ENCODE results near the gene UBE2K.
A peak's percentile ranks its signal among the peaks of the same experiment; 100 is the strongest.
"Not testable (repeated sequence)": the region's sequence is repeated elsewhere in the genome, so short reads cannot be mapped to it uniquely, and the experiment has no call there.

The UBE2K gene

GRCh38 chr4:39813033-39813432 is 115.1 kb downstream of the UBE2K start:
- not testable (repeated sequence) for H3K27me3 ChIP-seq (ENCODE audit: control insufficient read depth in 1 of 2, insufficient read depth in 1 of 2, low read length in 2 of 2); H3K4ac ChIP-seq (ENCODE audit: low read depth in 1 of 2, low read length in 2 of 2); H3K36me3 ChIP-seq (ENCODE audit: control insufficient read depth in 1 of 2, insufficient read depth in 2 of 2, low read depth in 1 of 2, low read length in 2 of 2); H3K9ac ChIP-seq (ENCODE audit: low read length); H2AK5ac ChIP-seq (ENCODE audit: low read length, severe bottlenecking); H3K4me3 ChIP-seq (ENCODE audit: insufficient read depth in 1 of 2, low read depth in 1 of 2, low read length in 2 of 2); H2BK5ac ChIP-seq (ENCODE audit: low read depth, low read length, poor library complexity, severe bottlenecking); H3K14ac ChIP-seq (ENCODE audit: low read length in 2 of 2); H2AFZ ChIP-seq (ENCODE audit: low read depth, low read length); H3K79me1 ChIP-seq (replicated peaks; ENCODE audit: low read length, poor library complexity, severe bottlenecking); H4K8ac ChIP-seq (ENCODE audit: low read length); H3K9me3 ChIP-seq (ENCODE audit: control insufficient read depth, low read length); DNase-seq; H2BK120ac ChIP-seq (ENCODE audit: low read depth, low read length); H2BK12ac ChIP-seq (ENCODE audit: low read length in 2 of 2); H2BK15ac ChIP-seq (ENCODE audit: low read depth, poor library complexity, severe bottlenecking); H4K91ac ChIP-seq (ENCODE audit: low read length); H3K27ac ChIP-seq (ENCODE audit: low read length, poor library complexity, severe bottlenecking); H3K23ac ChIP-seq (ENCODE audit: low read length in 2 of 2); H3K18ac ChIP-seq (ENCODE audit: low read depth in 1 of 2, low read length in 2 of 2); H3K4me2 ChIP-seq (ENCODE audit: low read length, poor library complexity, severe bottlenecking)
- peaks cover 16% of the 10 kb centered on the region for H3K4me1 ChIP-seq (ENCODE audit: control insufficient read depth, insufficient read depth, low read depth, low read length)
- WGBS: 0% methylated on average over 1 of the region's 1 CpG

- not testable (repeated sequence) for H2BK120ac ChIP-seq (ENCODE audit: low read depth, low read length); DNase-seq; H3K4me2 ChIP-seq (ENCODE audit: low read length, poor library complexity, severe bottlenecking); H3K9me3 ChIP-seq (ENCODE audit: control insufficient read depth, low read length); H4K91ac ChIP-seq (ENCODE audit: low read length); H3K14ac ChIP-seq (ENCODE audit: low read length in 2 of 2); H3K79me1 ChIP-seq (replicated peaks; ENCODE audit: low read length, poor library complexity, severe bottlenecking); H3K27me3 ChIP-seq (ENCODE audit: control insufficient read depth in 1 of 2, insufficient read depth in 1 of 2, low read length in 2 of 2); H3K4ac ChIP-seq (ENCODE audit: low read depth in 1 of 2, low read length in 2 of 2); H3K18ac ChIP-seq (ENCODE audit: low read depth in 1 of 2, low read length in 2 of 2); H2AFZ ChIP-seq (ENCODE audit: low read depth, low read length); H3K23ac ChIP-seq (ENCODE audit: low read length in 2 of 2); H3K9ac ChIP-seq (ENCODE audit: low read length); H3K27ac ChIP-seq (ENCODE audit: low read length, poor library complexity, severe bottlenecking); H2AK5ac ChIP-seq (ENCODE audit: low read length, severe bottlenecking); H2BK12ac ChIP-seq (ENCODE audit: low read length in 2 of 2); H2BK15ac ChIP-seq (ENCODE audit: low read depth, poor library complexity, severe bottlenecking); H2BK5ac ChIP-seq (ENCODE audit: low read depth, low read length, poor library complexity, severe bottlenecking); H4K8ac ChIP-seq (ENCODE audit: low read length); H3K4me3 ChIP-seq (ENCODE audit: insufficient read depth in 1 of 2, low read depth in 1 of 2, low read length in 2 of 2)
- peaks cover 0 to 12% of the 10 kb centered on the region in 2 experiments for H3K36me3 ChIP-seq (ENCODE audit: control insufficient read depth in 1 of 2, insufficient read depth in 2 of 2, low read depth in 1 of 2, low read length in 2 of 2)
- 41% methylated on average over 2 of the region's 2 CpGs for WGBS
- peaks cover 16% of the 10 kb centered on the region for H3K4me1 ChIP-seq (ENCODE audit: control insufficient read depth, insufficient read depth, low read depth, low read length)
These were observed 115.8 kb downstream of the UBE2K start for GRCh38 chr4:39813761-39814160.

GRCh38 chr4:39814403-39815185 is 116.7 kb downstream of the UBE2K start:
- Histone ChIP-seq H3K4me2 (ENCODE audit: low read length, poor library complexity, severe bottlenecking) (no peak overlapping the region), H4K91ac (ENCODE audit: low read length) (no peak overlapping the region), H3K36me3 (ENCODE audit: control insufficient read depth in 1 of 2, insufficient read depth in 2 of 2, low read depth in 1 of 2, low read length in 2 of 2) (peaks cover 0 to 18% of the 10 kb centered on the region in 2 experiments), H3K4me1 (ENCODE audit: control insufficient read depth, insufficient read depth, low read depth, low read length) (peaks cover 16% of the 10 kb centered on the region), H3K4ac (ENCODE audit: low read depth in 1 of 2, low read length in 2 of 2) (peak overlapping the region in 1 of 2 experiments; percentile 43), H3K27me3 (ENCODE audit: control insufficient read depth in 1 of 2, insufficient read depth in 1 of 2, low read length in 2 of 2) (no peaks in the 10 kb centered on the region), H3K14ac (ENCODE audit: low read length in 2 of 2) (peak overlapping the region in 1 of 2 experiments; percentile 62), H2BK15ac (ENCODE audit: low read depth, poor library complexity, severe bottlenecking) (no peak overlapping the region), H3K27ac (ENCODE audit: low read length, poor library complexity, severe bottlenecking) (no peak overlapping the region), H3K18ac (ENCODE audit: low read depth in 1 of 2, low read length in 2 of 2) (peak overlapping the region in 1 of 2 experiments; percentile 50), H2BK5ac (ENCODE audit: low read depth, low read length, poor library complexity, severe bottlenecking) (no peak overlapping the region), H3K23ac (ENCODE audit: low read length in 2 of 2) (no peak overlapping the region), H3K4me3 (ENCODE audit: insufficient read depth in 1 of 2, low read depth in 1 of 2, low read length in 2 of 2) (peak overlapping the region in 1 of 2 experiments; percentile 14), H3K79me1 (replicated peaks; ENCODE audit: low read length, poor library complexity, severe bottlenecking) (peaks cover 3% of the 10 kb centered on the region), H3K9ac (ENCODE audit: low read length) (no peak overlapping the region), H4K8ac (ENCODE audit: low read length) (peak overlapping the region; percentile 33), H2BK120ac (ENCODE audit: low read depth, low read length) (no peak overlapping the region), H2BK12ac (ENCODE audit: low read length in 2 of 2) (no peak overlapping the region), H3K9me3 (ENCODE audit: control insufficient read depth, low read length) (no peaks in the 10 kb centered on the region), H2AFZ (ENCODE audit: low read depth, low read length) (no peak overlapping the region), H2AK5ac (ENCODE audit: low read length, severe bottlenecking) (no peak overlapping the region)
- WGBS: 98% methylated on average over 5 of the region's 7 CpGs
- DNase-seq: peak; percentile 51

GRCh38 chr4:39818646-39819045 is 120.7 kb downstream of the UBE2K start:
- no peak overlapping the region for H3K4me2 ChIP-seq (ENCODE audit: low read length, poor library complexity, severe bottlenecking)
- H2BK120ac ChIP-seq (ENCODE audit: low read depth, low read length): no peak overlapping the region
- peaks cover 11 to 22% of the 10 kb centered on the region in 2 experiments for H3K36me3 ChIP-seq (ENCODE audit: control insufficient read depth in 1 of 2, insufficient read depth in 2 of 2, low read depth in 1 of 2, low read length in 2 of 2)
- H3K9ac ChIP-seq (ENCODE audit: low read length): no peak overlapping the region
- H2AFZ ChIP-seq (ENCODE audit: low read depth, low read length): no peak overlapping the region
- no peak overlapping the region for H4K8ac ChIP-seq (ENCODE audit: low read length)
- H3K4me3 ChIP-seq (ENCODE audit: insufficient read depth in 1 of 2, low read depth in 1 of 2, low read length in 2 of 2): no peak overlapping the region
- H3K79me1 ChIP-seq (replicated peaks; ENCODE audit: low read length, poor library complexity, severe bottlenecking): peaks cover 10% of the 10 kb centered on the region
- no peak overlapping the region for H3K27ac ChIP-seq (ENCODE audit: low read length, poor library complexity, severe bottlenecking)
- no peak overlapping the region for H3K4ac ChIP-seq (ENCODE audit: low read depth in 1 of 2, low read length in 2 of 2)
- no peak overlapping the region for H2AK5ac ChIP-seq (ENCODE audit: low read length, severe bottlenecking)
- H3K4me1 ChIP-seq (ENCODE audit: control insufficient read depth, insufficient read depth, low read depth, low read length): peaks cover 13% of the 10 kb centered on the region
- H2BK5ac ChIP-seq (ENCODE audit: low read depth, low read length, poor library complexity, severe bottlenecking): no peak overlapping the region
- no peaks in the 10 kb centered on the region for H3K27me3 ChIP-seq (ENCODE audit: control insufficient read depth in 1 of 2, insufficient read depth in 1 of 2, low read length in 2 of 2)
- H3K23ac ChIP-seq (ENCODE audit: low read length in 2 of 2): no peak overlapping the region
- no peak for DNase-seq
- 85% methylated on average over 5 of the region's 5 CpGs for WGBS
- no peak overlapping the region for H4K91ac ChIP-seq (ENCODE audit: low read length)
- H3K9me3 ChIP-seq (ENCODE audit: control insufficient read depth, low read length): no peaks in the 10 kb centered on the region
- H2BK15ac ChIP-seq (ENCODE audit: low read depth, poor library complexity, severe bottlenecking): no peak overlapping the region
- no peak overlapping the region for H3K14ac ChIP-seq (ENCODE audit: low read length in 2 of 2)
- no peak overlapping the region for H3K18ac ChIP-seq (ENCODE audit: low read depth in 1 of 2, low read length in 2 of 2)
- no peak overlapping the region for H2BK12ac ChIP-seq (ENCODE audit: low read length in 2 of 2)

Data from mesenchymal stem cell (in vitro differentiated cells and primary cell).